Fibroblast of skin of right biceps (primary cell): Measurements from ENCODE around the gene FOXA1.

Experiments used
- DNase-seq: peaks from one replicate; pipeline ENCODE4 v3.0.0-alpha.2; 2013

The FOXA1 gene

DNA sequence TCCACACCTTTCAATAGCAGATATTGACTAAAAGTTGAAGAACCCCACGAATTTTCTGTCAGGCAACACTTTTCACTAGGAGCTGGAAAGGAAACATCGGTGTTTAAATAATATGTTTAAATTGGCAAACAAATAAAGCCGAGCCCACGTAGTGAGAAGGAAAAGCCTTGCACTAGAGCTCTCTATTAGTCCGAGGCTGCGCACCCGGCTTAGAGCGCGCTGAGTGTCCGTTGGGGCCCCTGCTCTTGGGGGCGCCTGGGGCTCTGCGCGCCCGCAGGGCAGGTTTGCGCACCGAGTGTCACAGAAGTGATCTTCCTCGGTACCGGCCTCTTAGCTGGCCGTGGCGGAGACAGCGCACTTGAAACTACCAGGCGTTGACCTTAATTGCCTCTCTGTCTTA, 6.8 kb upstream of the FOXA1 start:
- no peak for DNase-seq

DNA sequence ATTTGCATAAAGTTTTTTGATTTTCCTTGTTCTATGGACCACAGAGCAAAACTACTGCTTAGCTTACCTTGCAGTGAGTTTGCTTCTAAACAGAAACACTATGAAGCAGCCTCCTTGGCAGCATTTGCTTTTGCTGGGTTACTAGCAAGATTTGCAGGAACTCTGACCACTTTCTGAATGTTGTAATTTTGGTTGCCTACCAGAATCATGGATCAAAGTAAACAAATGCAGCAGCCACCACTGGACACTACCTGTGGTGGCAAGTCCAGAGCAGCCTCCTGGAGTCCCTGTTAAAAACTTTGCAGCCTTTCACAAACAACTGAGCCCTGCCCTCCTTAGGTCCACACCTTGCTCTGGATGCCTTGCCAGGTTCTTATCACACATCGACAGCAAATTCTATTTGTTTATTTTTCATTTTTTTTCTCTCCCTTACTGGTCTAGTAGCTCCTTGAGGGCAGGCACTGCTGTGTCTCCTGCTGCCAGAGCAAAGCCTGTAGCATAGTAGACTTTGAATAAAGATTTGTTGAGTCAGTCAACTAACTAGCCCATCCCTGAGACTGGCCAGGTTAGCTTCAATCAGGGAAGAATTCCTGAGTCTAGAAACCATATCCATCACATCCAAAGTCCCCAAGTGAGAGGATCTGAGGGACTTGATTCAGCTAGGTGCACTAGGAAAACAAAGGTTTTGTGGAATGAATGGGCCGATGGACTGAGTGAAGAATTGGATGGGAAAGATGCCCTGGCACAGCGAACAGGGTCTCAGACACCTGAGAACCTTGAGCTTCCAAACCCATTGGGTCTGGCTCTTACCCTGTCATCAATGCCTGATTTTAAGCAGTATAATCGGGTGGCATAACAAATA, 6.1 kb upstream of the FOXA1 start:
- DNase-seq = no peak

DNA sequence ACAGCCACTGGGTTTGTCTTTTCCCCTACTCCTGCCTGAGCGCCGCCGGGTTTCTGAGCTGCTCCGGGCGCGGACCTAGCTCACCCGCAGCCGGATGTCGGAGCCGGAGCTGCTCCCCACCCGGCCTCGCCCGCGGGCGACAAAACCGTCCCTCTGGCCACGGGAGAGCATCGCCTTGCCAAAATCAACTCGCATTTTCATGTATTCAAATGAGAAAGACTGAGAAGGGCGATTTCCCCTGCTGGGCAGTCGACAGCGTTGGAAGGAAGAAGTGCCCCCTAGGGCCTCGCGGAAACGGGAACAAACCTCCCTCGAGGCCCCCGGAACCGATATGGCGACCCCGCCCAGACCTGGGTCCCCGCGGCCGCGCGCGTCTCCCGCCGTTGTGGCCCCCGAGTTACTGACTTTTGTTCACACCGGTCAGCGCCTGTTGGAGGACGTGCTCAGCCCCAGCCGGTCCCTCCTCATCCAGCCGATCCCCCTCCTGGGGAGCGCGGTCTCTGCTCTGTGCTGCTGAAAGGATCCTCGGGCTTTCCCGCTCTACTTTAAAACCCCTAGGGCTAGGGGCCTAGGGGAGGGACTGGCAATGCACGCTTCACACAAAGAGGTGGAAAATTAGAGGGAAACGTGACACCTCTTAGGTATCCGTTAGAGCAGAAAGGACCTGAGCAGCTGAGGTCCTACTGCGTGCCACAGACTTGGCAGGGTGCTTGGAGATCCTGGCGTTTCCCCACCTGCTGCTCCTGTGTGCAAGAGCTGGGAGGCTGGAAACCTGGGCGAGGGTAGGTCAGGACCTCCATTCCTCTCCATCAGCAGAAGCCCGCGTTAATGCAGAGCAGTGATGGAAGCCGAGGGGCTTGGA, 4.7 kb upstream of the FOXA1 start:
- DNase-seq = no peak

DNA sequence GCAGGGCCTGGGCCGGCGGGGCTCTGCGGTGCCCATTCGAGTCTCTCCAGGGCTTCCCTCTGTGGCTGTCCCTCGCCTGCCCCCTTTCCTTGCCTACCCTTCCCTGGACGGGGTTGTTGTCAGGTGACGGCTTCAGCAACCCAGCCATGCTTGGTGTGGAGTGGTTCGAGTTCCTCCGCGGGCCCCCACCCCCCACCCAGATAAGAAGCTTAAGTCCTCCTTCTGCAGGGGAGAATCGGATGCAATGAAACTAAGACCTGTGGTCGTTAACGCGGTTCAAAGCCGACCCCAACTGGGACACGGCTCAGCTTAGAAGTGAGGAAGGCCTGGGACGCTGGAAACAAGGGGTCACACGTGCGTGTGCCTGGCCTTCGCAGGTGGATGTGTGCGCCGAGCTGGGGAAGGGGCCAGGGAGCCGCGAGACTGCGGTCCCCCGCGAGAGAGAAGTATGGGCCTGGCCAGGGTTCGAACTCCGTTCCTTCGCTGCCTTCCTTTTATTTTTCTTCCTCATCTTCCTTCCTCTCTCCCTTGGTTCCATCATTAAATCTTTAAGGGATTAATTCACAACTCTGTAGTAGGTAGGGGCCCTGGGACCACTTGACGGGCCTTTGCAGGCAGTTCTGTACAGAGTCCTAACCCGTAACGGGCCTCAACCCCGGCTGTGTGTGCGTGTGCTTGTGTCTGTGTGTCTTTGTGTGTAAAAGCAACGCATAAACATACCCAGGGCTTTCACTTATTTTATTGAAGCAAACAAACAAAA, 3.9 kb upstream of the FOXA1 start:
- DNase-seq = no peak

DNA sequence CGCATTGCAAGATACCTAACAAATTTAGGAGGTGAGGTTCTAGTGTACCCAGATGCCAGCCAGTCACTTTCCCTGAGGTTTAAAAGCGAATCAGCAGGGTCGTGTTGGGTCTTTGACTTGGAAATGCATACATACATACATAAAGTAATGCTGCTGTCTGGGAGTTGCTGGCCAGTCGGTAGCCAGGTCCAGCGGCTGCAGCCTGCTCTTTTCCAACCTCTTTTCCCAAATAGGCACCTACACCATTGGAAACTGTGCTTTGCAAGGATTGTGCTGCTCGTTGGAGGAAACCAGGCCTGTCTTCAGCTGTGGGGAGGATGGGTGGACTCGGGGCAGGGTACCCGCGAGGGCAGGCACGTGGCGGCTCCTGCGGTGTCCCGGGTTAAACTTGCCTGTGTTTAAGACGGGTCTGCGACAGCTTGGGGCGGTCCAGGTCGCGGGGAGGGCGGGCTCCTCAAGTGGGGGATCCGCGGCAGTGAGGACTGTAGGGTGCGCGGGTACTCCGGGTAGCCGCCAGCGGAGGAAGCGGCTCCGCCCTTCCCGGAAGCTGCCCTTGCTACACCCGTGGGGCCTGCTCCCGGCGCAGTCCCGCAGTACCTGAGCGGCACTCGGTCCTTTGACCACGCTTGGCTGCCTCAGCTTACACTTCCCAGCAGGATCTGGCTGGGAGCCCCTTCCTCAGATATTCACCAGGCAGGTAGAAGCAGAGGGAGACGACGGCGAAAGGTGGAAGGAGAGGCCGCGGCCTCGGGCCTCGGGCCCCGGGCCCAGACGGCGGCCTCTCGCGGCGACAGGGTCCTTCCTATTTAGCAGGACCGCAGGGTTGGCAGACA, 3.1 kb upstream of the FOXA1 start:
- no peak for DNase-seq

DNA sequence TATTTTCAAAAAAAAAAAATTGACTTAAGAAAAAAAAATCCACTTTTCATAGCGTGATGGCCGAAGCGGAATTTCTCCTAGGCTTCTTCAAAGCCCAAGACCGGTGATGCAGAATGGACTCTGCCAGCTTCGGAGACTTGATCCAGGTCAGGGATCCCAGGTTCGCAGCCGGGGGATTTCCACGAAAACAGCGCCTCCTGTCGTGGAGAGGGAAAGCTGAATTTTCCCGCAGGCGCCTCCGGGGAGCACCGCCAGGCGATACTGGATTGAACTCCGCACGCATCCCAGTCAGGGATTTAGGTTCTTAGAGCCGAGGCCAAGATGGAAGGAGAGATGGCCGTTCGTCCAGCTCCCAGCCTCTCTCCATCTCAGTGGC, 2.5 kb upstream of the FOXA1 start:
- no peak for DNase-seq

DNA sequence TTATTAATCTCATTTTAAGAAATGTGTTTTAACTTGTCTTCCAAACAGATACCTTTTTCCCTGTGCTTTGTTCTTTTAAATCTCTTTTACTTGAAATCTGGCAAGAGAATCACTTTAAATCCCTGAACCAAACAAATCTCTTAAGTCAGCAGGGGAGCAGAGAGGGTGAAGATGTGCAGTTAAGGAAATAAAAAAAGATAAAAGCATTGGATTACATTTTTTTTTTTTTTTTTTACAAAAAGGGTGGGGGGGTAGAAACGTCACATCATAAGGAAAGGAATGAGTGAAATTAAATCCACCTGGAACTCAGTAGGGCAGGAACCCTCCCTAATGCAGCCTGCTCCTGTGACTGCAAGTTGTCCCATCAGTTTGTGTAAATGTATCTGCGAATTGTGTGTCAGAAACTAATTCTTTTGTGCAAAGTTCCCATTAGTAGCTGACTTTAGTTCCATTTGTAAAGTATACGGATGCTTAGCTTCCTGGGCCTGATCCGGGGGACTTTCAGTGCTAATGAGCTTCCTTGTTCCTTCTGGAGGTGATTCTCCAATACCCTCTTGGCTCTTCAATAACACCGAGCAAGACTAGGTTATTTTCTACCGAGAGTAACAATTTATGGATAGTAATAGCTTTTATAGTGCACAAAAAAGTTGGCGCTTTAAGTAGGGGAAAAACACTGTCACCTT, 1.9 kb upstream of the FOXA1 start:
- DNase-seq = no peak

DNA sequence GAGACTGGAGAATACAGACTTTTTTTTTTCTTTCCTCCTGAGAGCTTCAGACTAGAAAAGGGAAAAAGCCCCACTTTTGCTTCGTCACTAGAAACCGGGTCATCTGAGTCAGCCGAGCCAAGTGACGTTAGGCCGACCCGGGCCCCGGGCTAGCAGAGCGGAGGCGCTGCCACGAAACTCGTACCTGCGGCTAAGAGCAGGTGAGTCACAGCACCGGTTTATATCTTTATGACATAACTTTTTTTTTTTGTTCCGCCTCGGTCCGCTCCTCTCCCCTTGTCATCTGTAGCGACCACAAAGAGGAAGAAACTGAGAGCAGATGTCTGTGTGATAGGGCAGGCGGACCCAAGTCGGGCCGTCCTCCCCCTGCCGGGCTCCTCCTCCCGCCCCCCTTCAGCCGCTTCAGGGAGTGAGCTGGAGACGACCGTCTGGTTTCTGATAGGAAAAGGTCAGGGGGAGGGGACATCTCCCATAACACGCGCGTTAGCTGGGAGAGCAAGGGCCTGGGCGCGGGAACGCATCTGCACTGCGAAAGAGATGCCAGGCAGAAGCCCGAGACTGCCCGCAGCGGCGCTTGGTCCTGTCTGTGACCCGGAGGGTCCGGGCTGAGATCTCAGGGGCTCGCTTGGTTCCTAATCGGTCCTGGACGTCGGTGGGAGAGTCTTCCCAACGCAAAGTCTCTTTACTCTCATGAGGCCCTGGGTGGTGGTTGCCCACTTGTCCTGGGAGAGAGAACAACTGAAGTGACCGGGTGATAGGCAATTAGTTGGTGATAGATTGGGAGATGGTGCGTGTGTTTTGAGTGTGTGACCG, 966 bp upstream of the FOXA1 start:
- DNase-seq = peak; percentile 22

DNA sequence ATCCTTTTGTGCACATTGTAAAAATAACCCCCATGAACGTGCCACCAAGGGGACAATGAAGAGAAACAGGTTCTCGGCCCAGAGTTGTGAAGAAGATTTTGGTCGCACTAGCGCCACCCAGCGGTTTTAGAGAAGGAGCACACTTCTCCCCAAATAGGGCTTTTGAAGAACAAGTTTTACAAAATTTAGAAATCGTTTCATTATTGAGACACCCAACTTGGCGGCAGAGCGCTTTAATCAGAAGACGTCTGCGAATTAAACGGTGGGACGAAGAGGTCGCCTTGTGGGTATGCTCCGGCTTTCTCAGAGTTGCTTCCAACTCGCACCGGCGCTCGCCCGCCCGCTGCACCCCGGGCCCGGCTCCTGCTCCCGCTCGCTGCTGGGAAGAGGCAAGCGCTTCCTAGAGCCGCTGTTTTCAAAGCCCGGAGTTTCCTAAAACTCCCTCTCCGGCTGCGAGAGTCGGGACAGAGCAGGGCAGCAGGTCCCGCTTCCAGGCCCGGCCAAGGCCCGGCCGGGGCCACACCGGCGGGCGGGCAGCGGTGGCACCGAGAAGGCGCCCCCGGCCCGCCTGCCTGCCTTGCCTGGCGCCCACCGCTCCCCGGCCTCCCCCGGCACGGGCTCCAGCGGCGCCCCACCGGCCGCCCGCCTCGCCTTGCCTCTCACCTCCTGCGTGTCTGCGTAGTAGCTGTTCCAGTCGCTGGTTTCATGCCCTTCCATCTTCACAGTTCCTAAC, 645 bp downstream of the FOXA1 start:
- peak; percentile 75 for DNase-seq

DNA sequence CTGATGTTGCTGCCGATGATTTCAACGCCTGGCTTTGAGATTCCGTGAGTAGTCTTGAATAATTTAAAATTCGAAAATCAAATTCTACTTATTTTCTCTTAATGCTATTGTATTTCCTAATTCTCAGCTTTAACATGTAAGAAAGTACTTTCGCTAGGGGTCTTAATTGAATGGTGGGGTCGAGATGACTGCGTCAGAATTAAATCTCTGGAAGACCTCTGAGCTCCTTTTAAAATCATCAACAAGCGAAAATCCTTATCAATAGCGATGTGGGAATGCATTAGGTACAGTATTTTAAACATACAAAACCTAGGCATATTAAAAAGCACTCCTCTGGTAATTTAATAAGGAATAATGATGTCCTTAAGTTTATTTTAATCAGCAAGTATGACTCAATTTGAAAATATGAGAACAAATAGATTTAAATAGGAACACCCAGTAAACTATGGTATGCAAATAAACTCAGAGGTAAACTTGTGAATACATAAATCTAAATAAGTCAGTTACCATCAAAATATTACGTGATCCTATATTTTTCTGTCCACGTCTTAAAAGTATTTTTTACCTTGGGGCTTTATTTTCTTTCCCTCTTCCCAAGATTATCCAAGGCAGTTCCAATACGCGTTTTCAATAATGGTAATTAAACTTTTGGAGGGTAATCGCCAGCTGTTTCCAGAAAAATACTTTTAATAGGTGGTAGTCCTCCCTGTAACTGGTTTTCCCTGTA, 1.4 kb downstream of the FOXA1 start:
- no peak for DNase-seq

DNA sequence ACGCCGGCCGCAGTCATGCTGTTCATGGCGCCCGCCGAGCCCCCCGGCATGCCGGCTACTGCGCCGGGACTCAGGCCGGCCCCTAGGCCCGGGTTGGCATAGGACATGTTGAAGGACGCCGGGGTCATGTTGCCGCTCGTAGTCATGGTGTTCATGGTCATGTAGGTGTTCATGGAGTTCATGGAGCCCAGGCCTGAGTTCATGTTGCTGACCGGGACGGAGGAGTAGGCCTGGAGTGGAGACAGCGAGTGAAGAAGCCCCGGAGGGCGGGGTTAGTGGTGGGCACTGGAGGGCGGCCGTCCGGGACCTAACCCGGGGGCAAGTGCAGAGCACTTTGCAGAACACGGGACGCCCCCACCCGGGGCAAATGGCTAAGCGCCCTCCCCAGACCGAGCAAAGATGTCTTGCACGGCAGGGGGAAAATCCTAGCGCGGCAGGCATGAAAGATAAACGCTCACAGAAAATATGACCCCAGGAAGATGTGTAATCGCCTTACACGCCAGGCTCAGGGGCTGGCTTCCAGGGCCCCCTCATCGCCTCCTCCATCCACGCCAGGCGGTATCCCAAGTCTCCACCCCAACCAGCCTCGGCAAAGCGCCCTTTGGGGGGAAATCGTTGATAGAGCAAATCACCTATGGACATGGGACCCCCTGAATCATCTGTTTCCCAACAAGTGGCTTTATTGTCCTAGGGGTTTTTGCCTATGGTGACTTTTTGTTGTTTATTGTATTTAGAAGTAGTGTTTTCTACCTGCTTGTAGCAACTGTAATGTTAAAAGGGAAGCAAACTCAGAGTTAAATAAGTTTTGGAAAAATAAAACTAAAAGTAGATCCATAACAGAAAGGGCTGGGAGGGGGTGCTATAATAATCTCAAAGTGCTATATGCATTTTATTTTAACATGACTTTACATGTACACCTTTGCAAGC, 2.3 kb downstream of the FOXA1 start:
- no peak for DNase-seq

DNA sequence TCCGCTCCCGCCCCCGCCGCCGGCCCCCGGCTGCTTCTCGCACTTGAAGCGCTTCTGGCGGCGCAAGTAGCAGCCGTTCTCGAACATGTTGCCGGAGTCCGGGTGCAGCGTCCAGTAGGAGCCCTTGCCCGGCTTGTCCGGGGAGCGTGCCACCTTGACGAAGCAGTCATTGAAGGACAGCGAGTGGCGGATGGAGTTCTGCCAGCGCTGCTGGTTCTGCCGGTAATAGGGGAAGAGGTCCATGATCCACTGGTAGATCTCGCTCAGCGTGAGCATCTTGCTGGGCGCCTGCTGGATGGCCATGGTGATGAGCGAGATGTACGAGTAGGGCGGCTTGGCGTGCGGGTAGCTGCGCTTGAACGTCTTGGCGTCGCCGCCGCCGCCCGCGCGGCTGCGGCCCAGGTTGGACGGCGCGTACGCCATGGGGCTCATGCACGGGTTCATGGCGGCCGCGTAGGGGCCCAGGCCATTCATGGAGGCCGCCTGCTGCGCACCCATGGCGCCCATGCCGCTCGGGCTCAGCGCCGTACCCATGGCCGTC, 3.0 kb downstream of the FOXA1 start:
- DNase-seq = no peak

DNA sequence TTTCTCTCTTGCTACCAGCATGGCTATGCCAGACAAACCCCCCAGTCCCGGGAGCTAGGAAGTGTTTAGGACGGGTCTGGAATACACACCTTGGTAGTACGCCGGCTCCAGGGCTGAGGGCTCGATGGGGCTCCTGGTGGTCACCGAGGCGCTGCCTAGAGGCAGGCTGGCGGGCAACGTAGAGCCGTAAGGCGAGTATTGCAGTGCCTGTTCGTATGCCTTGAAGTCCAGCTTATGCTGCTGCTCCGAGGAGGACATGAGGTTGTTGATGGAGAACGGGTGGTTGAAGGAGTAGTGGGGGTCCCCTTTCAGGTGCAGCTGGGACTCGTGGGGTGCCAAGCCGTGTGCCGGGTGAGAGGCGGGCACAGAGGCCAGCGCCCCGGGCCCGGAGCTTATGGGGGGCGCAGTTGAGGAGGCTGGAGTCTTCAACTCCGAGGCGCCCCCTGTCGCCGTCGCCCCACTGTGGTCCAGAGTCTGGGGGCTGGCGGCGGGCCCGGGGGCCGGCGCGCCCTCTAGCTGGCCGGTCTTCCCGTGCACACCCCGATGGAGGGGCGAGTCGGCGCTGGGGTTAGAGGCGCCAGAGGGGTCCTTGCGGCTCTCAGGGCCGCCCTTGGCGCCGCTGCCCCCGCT, 3.6 kb downstream of the FOXA1 start:
- no peak for DNase-seq

DNA sequence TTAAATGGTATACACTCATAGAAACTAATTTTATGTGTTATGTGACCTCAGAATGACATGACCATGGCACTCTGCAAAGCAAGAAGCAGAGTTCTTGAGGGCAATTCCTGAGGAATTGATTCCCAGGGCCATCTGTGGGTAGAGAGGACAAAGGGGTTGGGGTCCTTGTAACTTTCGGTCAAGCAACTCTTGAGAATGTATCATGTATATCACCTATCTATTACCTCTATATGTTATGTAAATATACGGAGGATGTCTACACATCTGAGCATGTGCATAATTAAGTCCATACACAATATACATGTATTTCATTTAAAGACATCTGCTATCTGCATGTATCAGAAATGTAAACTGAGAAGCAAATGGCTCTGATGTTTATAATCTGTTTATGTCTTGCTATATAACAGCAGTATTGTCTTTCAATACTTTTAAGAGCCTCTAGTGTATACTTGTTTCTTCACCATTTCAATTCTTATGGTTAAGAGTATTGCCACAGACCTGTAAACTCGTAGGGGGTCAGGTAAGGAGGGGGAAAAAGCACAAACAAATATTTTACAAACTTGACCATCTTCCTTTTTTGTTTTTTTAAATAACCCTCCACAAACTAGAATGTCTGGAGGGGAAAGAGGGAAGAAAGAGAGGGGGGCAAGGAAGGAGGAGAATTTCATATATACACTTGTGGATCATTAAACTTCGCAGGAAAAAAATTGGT, 4.5 kb downstream of the FOXA1 start:
- DNase-seq = no peak

DNA sequence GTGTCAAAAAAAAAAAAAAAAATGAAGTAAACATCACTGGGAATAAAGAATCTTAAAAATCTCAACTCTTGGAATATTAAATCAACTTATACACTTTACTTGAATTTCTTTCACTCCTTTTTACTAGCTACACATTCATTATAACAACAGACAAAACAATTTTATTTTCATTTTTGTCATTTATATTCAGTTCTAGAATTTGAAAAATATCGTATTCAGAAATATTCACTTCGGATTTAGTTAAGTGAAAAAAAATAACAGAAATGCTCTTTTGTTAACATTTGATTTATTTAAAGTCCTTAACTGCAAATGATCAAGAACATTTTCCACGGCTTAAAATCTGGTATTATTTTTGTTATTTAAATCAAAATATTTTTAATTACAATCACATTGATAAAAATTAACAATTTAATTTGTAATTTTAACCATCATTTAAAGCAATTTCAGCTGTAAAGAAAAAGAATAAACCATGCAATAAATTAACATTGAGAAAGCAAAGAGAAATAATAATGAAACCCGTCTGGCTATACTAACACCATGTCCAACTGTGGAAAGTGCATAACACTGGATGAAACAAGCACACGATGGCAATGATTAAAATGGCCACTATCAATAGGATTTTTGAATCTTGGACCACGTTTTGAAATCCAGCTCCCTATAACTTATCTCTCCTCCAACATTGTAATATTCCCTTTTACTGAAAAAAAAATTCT, 5.2 kb downstream of the FOXA1 start:
- DNase-seq = no peak
